GM12878 (cell line): Measurements from ENCODE around the gene SLC66A1. TPM values are rescaled to one million over a fixed set of nuclear protein-coding genes. Genes with fewer than 3 reads are reported as not detected.

Experiments used
- BCLAF1 ChIP-seq: fragments of 450-650 bp; IDR thresholded peaks from 2 replicates; pipeline ENCODE4 v1.6.1; 2017; ENCODE audit warnings: antibody characterized with exemption, mild to moderate bottlenecking, moderate library complexity
- BHLHE40 ChIP-seq, 2 experiments: fragments of 450-650 bp in 1 of 2; IDR thresholded peaks; 2 replicates each; pipeline ENCODE4 v1.6.1; 2011 to 2017; ENCODE audit warnings: low read depth in 2 of 2, borderline replicate concordance in 1 of 2, improper control_type of control experiment in 1 of 2, low read length in 1 of 2, mild to moderate bottlenecking in 1 of 2
- BMI1 ChIP-seq: fragments of 450-650 bp; IDR thresholded peaks from 2 replicates; pipeline ENCODE4 v1.6.1; 2016; ENCODE audit warnings: mild to moderate bottlenecking, moderate library complexity, borderline replicate concordance
- CBFB ChIP-seq: IDR thresholded peaks from 2 replicates; pipeline ENCODE4 v1.6.1; 2016; ENCODE audit warnings: antibody characterized with exemption, low read depth
- CUX1 ChIP-seq: IDR thresholded peaks from 2 replicates; pipeline ENCODE4 v1.6.1; 2012; ENCODE audit warnings: improper control_type of control experiment, low read depth, low read length; ENCODE audit not compliant: insufficient replicate concordance
- EGR1 ChIP-seq, 2 experiments: IDR thresholded peaks; 1 replicate in 1 of 2; 2 replicates in 1 of 2; pipeline ENCODE4 v1.6.1; 2011 to 2012; ENCODE audit warnings: low read depth in 2 of 2, low read length in 2 of 2, borderline replicate concordance in 1 of 2, mild to moderate bottlenecking in 1 of 2, moderate library complexity in 1 of 2
- HDAC2 ChIP-seq: fragments of 200-600 bp; sonication (generic); IDR thresholded peaks from 2 replicates; pipeline ENCODE4 v1.6.1; 2017
- JUNB ChIP-seq: IDR thresholded peaks from 2 replicates; pipeline ENCODE4 v1.6.1; 2016; ENCODE audit warnings: antibody characterized with exemption, mild to moderate bottlenecking
- KAT2A ChIP-seq: conservative IDR thresholded peaks from 2 replicates; pipeline ENCODE4 v1.6.1; 2011; ENCODE audit warnings: low read depth, low read length; ENCODE audit not compliant: control insufficient read depth
- KDM1A ChIP-seq: fragments of 200-600 bp; sonication (generic); IDR thresholded peaks from 2 replicates; pipeline ENCODE4 v1.6.1; 2016; ENCODE audit warnings: borderline replicate concordance
- NR2C2 ChIP-seq: IDR thresholded peaks from 2 replicates; pipeline ENCODE4 v1.6.1; 2011; ENCODE audit warnings: borderline replicate concordance, low read depth; ENCODE audit not compliant: control insufficient read depth, insufficient read length
- NRF1 ChIP-seq: conservative IDR thresholded peaks from 2 replicates; pipeline ENCODE4 v1.6.1; 2011; ENCODE audit warnings: mild to moderate bottlenecking, low read depth, low read length, improper control_type of control experiment
- POLR2AphosphoS2 ChIP-seq: IDR thresholded peaks from 2 replicates; pipeline ENCODE4 v1.6.1; 2011; ENCODE audit warnings: low read depth, mild to moderate bottlenecking, low read length, improper control_type of control experiment, moderate library complexity
- RAD21 ChIP-seq: IDR thresholded peaks from 2 replicates; pipeline ENCODE4 v1.6.1; 2011; ENCODE audit warnings: mild to moderate bottlenecking, low read depth, low read length, moderate library complexity; ENCODE audit not compliant: insufficient read depth
- RAD51 ChIP-seq: fragments of 450-650 bp; IDR thresholded peaks from 2 replicates; pipeline ENCODE4 v1.6.1; 2016; ENCODE audit warnings: moderate library complexity, mild to moderate bottlenecking, inconsistent platforms
- RELB ChIP-seq: fragments of 450-650 bp; IDR thresholded peaks from 2 replicates; pipeline ENCODE4 v1.6.1; 2017; ENCODE audit warnings: low read depth, mild to moderate bottlenecking, moderate library complexity
- SIN3A ChIP-seq: IDR thresholded peaks from 2 replicates; pipeline ENCODE4 v1.6.1; 2012; ENCODE audit warnings: low read depth, low read length, improper control_type of control experiment
- SMAD1 ChIP-seq: fragments of 450-650 bp; IDR thresholded peaks from 2 replicates; pipeline ENCODE4 v1.6.1; 2018; ENCODE audit warnings: mild to moderate bottlenecking, low read depth; ENCODE audit not compliant: partially characterized antibody
- ZNF274 ChIP-seq: IDR thresholded peaks from one replicate; pipeline ENCODE4 v1.8.0; 2011; ENCODE audit not compliant: insufficient read length, insufficient read depth
- polyA plus RNA-seq, 11 experiments: library from polyadenylated mRNA; depleted of rRNA in 4 of 11; unstranded in 6 of 11; stranded (reverse) in 5 of 11; fragments of >200 nt; fragmentation: Nextera tagmentation in 4 of 11; fragmentation: Illumina TruSeq in 1 of 11; extraction: Ambion mirVana in 4 of 11; extraction: Trizol in 1 of 11; gene quantifications; 1 replicate in 1 of 11; 2 replicates in 10 of 11; pipeline versions ENCODE4 v1.2.1 to v1.2.3, GENCODE V29; 2011 to 2016; ENCODE audit warnings: inconsistent platforms in 2 of 11, missing spikeins in 2 of 11, low read depth in 1 of 11
- total RNA-seq, 4 experiments: library from RNA; depleted of rRNA in 3 of 4; stranded (reverse); fragments of >200 nt in 3 of 4; fragmentation: Illumina TruSeq in 1 of 4; extraction: Trizol in 1 of 4; gene quantifications; 2 replicates each; pipeline versions ENCODE4 v1.2.1 to v1.2.3, GENCODE V29; 2013 to 2021

The SLC66A1 gene
- total and polyA plus RNA-seq, 10 of the 15 experiments (the other 5 are each of a cell fraction or from before 2014, with no cell fraction given): 0.58 to 22.0 (median 10.2) TPM

DNA sequence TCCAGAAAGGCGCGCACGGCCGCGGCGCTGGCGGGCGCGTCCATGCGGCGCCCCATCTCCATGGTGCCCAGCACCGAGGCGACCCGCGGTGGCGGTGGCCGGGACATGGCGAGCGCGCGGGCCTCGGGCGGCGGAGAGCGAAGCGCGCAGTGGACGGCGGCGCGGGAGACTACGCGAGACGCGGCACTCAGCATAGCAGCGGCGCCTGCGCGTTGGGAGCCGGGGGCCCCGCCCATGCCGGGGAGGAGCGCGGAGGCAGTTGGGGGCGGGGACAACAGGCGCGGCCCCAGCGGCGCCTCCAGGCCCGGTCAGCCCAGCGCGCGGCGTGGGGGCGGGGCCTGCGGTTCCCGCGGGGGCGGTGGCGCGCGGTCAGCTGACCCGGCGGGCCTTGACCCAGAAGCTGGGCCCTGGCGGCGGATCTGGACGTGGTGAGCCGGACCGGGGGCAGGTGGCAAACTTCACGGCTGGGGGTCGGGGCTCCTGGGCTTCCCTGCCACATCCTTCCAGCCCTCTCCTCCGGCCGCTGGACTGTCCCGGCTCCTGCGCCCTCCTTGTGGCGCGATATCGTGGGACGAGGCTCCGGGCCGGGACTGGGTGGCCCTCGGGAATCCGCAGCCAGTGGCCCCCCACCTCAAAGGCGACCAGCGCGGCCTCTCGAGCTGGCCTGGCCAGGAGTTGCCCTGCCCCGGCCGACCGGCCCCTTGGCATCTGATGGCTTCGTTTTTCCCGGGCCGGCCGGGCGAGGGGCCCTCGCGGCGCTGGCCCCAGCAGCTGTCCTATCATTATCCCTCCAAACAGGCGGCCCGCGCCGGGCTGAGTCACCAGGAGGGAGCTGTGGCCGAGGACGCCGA lies at the start of gene SLC66A1, which contains the start of gene AKR7A2 (continued):
- no peak for TF ChIP-seq KDM1A
- TF ChIP-seq RAD51: 0 out of 2 replicates have a peak, but pooled peaks have one; percentile 29
- no peak; the same call in 1 of the 2 replicates for TF ChIP-seq SIN3A
- TF ChIP-seq EGR1 (IDR thresholded peaks at IDR 0.05; ENCODE audit: borderline replicate concordance in 1 of 2, low read depth in 2 of 2, low read length in 2 of 2): peak; percentile 23 to 99
- TF ChIP-seq BCLAF1: no peak
- no peak for TF ChIP-seq CBFB
- no peak for TF ChIP-seq HDAC2
- no peak for TF ChIP-seq JUNB
- TF ChIP-seq BMI1: no peak
- no peak for TF ChIP-seq NR2C2
- peak in 1 of 2 experiments; percentile 82; a peak in 3 of 4 replicates for TF ChIP-seq BHLHE40 (IDR thresholded peaks at IDR 0.05; ENCODE audit: borderline replicate concordance in 1 of 2, low read depth in 2 of 2, low read length in 1 of 2)
- no peak for TF ChIP-seq RAD21
- peak; percentile 69 for TF ChIP-seq NRF1
- TF ChIP-seq RELB: no peak
- peak; percentile 64; the same call in 1 of the 2 replicates for TF ChIP-seq POLR2AphosphoS2
- no peak for TF ChIP-seq SMAD1
- TF ChIP-seq KAT2A: no peak
- TF ChIP-seq CUX1: no peak
- TF ChIP-seq ZNF274: no peak
